HG03196 (cell line): Measurements from ENCODE around the gene SSU72.
"Not testable (repeated sequence)": the region's sequence is repeated elsewhere in the genome, so short reads cannot be mapped to it uniquely, and the experiment has no call there.

Source experiments
- ATAC-seq: cut with Tn5 transposase; IDR thresholded peaks from one replicate; pipeline ENCODE4 v1.9.1; 2021; ENCODE audit not compliant: unreplicated experiment

The SSU72 gene

GRCh38 chr1:1543706-1544099 lies 31.0 kb downstream of the SSU72 start:
- no peak for ATAC-seq

- no peak for ATAC-seq
These were observed 31.6 kb downstream of the SSU72 start for GRCh38 chr1:1542766-1543705.

GRCh38 chr1:1541956-1542765 lies 32.5 kb downstream of the SSU72 start:
- ATAC-seq: no peak

- ATAC-seq: no peak
These were observed 33.6 kb downstream of the SSU72 start for GRCh38 chr1:1540818-1541628.

- ATAC-seq: no peak
These were observed 34.4 kb downstream of the SSU72 start, which contains the start of gene TMEM240 for GRCh38 chr1:1540090-1540817. Gene TMEM240 (minus strand): TSS chr1:1540624. CDS start chr1:1540346, 278 bp downstream.

- ATAC-seq: no peak
These were observed 35.2 kb downstream of the SSU72 start for GRCh38 chr1:1539310-1540089.

- no peak for ATAC-seq
These were observed 35.7 kb downstream of the SSU72 start for GRCh38 chr1:1538989-1539309.

- no peak for ATAC-seq
These were observed 36.3 kb downstream of the SSU72 start for GRCh38 chr1:1538334-1538733.

GRCh38 chr1:1537626-1538250 lies 36.9 kb downstream of the SSU72 start:
- ATAC-seq: no peak

GRCh38 chr1:1536938-1537546 lies 37.6 kb downstream of the SSU72 start:
- ATAC-seq: no peak

- no peak for ATAC-seq
These were observed 38.4 kb downstream of the SSU72 start for GRCh38 chr1:1536019-1536937.

GRCh38 chr1:1535201-1536018 lies 39.3 kb downstream of the SSU72 start:
- no peak for ATAC-seq

GRCh38 chr1:1534401-1535154 lies 40.1 kb downstream of the SSU72 start:
- no peak for ATAC-seq

GRCh38 chr1:1533894-1534291 lies 40.8 kb downstream of the SSU72 start:
- not testable (repeated sequence) for ATAC-seq

GRCh38 chr1:1533176-1533893 lies 41.3 kb downstream of the SSU72 start:
- not testable (repeated sequence) for ATAC-seq

- no peak for ATAC-seq
These were observed 42.7 kb downstream of the SSU72 start for GRCh38 chr1:1531947-1532346.
